ELF-1 (cell line): ENCODE results near the gene NRBP1.

ENCODE experiments used
- DNase-seq: peaks from one replicate; pipeline ENCODE4 v3.0.0-alpha.2; 2016; ENCODE audit warnings: low read depth, low spot score

Gene NRBP1

DNA sequence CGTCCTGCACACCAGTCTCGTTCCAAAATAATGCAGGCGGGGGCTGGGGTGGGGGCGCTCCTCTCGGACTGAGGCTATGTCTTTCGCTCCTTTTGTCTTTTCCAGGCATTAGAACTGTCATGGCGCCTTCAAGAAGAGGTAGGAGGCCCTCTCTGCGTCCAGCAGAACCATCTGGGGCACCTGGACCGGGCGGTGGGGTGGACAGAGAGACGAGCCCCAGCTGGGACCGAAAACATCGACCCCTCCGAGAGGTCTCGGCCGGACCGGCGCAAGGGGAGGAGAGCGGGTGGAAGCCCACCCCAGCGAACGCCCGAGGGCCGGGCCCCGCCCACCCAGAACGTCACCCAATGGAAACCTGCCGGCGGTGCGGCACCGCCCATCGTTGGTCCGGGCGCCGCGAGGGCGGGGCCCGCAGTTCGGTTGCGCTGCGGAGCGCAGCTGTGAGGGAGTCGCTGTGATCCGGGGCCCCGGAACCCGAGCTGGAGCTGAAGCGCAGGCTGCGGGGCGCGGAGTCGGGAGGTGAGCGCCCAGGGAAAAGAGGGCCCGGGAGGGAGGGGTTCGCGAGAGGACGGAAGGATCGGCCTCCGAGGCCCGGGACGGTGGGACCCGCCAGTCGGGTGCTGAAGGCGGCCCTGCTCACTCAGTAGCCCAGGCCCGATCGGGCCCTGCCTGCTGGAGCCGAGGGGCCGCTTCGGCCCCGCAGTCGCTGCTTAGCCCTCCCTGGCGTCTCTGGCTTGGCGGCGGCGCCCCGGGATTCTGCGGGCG lies at the start of gene NRBP1:
NRBP1 (plus strand) TSS at position 419 of the 765 bp plus-strand sequence. CDS start 4,643 bp downstream, outside the sequence.
- peak; percentile 97 for DNase-seq

DNA sequence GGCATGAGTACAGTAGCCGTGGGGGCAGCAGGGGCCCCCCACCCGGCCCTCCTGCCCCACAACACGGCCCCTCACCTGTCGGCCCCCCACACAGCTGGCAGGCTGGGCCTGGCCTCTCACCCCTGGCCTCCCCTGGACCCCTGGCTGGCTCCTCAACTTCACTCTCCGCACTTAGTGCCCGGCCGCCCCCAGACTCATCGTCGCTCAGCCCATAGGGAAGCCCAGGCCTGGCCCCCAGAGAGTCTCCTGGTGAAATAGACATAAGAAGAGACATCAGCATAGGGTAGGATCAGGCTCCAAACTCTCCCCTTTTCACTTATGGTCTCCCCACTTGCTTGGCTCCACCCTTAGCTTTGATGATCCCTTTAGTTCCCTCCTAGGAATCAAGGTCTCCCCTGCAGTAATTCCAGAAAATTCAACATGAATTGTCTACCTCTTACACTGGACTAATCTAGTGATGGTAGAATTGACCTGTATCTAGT lies 49.6 kb upstream of the NRBP1 start:
- DNase-seq = no peak

DNA sequence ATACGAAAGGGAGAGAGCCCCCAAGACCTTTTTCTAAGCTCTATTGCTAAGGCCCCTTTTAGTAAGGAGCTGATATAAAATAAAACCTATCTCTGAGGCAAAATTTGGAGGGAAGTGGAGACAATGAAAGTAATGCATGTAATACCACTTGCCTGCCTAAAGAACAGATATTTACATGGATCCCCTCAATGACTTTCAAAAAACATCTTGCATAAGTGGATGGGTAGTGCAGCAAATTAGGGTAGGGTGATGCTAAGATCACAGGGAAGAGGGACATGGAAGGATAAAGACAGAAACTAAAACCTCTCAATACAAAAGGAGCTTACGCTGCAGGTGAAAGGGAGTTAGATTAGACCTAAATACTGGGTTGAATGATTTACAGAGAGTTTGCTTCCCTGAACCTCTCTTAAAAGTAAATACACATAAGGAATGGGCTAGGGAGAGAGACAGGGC lies 49.0 kb upstream of the NRBP1 start:
- no peak for DNase-seq

DNA sequence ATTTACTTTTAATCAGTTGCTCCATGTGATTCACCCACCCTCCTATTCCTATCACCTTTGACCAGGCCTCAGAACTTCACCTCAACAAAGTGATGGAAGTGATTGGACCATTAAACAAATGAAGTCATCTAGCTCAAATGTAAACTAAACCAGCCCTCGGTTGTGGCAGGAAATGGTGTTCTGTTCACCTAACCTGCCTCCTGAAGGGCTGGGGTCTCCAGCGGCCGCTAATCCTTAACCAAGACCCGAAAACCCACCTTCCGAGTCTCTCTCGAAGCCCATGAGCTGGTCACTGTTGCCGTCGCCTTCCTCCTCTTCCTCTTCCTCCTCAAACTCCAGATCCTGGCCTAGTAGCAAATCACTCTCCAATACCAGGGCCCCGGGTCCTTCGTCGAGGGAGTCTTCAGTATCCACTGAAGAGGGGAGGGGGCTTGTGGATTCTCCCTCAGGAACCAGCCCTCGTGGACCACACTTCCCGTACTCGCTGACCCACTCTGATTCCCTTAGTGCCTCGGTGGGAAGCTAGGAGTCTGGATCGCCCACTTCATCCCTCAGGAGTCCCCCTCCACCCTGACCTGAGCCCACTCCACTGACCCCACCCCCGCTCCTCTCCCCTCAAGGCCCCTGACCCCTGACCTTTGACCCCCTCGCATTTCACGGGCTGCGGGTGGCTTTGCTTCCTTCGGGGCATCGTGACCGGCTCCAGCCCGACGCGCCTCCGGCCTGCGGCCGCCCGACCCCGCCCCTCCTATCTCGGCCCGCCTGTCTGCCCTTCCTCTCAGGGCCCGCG lies 48.4 kb upstream of the NRBP1 start:
- peak; percentile 57 for DNase-seq

DNA sequence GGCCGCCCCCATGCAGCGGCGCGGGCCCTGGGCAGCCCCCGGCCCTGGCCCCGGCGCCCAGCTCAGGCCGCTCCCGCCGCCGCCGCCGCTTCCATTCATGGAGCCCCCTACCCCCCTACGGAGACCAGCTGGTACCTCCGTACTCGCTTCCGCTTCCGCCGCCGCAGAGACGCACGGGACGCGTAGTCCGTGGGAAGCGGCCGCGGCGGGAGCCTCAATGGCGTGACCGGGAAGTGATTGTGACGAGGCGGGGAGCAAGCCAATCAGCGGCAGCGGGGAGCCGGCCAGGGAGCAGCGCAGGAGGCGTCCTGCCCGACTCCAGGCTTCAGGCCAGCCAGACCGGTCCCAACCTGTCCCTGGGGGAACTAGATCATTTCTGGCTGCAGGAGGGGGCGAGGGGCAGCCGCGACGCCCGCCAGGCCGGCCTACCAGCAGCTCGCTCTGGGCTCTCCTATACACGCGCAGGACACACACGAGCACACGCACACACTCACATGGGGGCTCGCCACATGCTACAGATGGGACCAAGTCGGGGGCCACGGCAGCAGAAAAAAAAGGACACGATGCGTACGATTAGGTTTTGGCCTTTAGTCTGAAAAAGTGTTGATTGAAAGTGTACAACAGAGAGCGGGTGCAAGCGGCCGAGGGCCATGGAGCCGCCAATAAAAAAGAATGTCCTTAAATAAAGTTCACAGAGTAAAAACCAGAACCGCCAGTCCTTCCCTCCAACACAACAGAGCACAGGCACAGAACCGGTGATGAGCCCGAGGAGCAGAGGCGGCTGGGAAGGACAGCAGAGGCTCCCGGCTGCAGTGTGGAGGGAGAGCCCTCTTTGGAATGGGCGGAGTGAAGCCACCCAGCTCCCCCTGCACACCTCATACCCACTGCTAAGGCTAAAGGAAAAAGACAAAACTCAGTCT lies 47.5 kb upstream of the NRBP1 start, which contains the start of gene ZNF513:
ZNF513 (minus strand) TSS at position 109 of the 920 bp plus-strand sequence. CDS start 208 bp downstream, outside the sequence.
- peak; percentile 99 for DNase-seq

DNA sequence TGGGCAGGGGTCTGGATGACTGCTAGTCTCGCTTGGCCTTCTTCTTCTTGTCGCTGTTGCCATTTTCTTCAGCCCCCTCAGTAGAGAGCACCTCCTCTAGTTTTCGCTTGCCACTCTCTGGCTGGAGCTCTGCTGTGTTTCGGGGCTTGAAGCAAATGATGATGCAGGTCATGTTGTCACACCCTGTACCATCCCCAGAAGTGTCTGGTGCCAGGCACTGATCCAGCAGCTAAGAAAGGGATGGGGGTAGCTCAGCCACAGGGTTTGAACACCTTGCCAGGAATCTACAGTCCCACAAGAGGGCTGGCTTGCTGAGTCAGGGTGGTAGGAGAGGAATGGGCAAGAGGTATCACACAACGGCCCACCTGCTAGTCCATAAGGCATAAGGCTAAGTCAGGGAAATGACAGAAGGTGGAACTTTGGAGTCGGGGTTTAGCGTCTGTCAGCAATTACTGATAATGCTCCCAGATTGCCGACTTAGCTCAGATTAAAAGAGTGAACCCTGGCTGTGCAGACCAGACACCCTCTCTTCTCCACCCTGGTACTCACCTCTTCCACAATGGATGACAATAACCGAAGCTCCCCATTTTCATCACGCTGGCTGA lies 46.8 kb upstream of the NRBP1 start:
- no peak for DNase-seq

DNA sequence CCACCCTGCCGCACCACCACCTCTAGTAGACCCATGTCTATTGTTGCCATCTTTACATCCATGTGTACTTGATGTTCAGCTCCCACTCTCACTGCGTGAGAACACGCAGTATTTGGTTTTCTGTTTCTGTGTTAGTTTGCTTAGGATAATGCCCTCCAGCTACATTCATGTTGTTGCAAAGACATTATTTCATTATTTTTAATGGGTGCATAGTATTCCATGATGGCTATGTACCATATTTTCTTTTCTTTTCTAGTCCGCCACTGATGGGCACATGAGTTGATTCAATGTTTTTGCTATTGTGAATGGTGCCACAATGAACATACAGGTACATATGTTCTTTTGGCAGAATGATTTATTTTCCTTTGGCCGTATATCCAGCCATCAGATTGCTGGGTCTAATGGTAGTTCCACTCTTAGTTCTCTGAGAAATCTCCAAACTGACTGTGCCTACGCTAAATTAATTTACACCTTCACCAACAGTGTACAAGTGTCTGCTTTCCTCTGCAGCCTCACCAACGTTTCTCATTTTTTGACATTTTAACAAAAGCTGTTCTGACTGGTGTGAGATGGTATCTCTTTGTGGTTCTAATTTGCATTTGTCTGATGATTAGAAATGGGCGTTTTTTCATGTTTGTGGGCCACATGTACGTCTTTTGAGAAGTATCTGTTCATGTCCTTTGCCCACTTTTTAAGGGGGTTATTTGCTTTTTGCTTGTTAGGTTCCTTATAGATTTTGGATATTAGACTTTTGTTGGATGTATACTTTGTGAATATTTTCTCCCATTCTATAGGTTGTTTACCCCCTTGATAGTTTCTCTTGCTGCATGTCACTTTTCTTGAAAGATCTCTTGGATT lies 37.4 kb upstream of the NRBP1 start:
- DNase-seq = no peak

DNA sequence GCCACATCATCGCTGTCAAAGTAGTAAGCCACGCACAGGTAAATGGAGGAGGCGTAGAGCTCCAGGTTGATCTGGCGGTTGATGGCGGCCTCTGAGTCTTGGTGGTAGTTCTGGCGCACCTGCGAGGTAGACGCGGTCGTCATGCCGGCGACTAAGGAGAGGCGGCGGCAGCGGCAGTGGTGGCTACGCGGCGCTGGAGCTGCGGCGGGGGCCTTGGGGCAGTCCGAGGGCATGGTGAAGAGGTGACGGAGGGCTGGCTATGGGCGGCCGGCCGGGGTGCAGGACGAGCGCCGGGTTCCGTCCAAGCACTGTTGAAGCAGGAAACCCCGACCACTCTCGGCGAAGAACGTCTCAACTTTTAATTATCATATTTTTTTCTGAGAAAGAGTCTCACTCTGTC lies 35.2 kb upstream of the NRBP1 start:
- DNase-seq = no peak

DNA sequence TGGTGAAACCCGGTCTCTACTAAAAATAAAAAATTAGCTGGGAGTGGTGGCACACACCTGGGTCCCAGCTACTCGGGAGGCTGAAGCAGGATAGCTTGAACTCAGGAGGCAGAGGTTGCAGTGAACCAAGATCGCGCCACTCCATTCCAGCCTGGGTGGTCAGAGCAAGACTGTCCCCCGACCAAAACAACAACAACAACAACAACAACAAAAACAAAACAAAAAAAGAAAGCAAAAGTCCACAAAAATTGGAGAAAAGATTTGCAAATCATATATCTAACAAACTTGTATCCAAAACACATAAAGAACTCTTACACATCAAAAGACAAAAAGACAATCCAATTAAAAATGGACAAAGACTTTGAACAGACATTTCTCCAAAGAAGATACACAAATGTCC lies 29.5 kb upstream of the NRBP1 start:
- no peak for DNase-seq

DNA sequence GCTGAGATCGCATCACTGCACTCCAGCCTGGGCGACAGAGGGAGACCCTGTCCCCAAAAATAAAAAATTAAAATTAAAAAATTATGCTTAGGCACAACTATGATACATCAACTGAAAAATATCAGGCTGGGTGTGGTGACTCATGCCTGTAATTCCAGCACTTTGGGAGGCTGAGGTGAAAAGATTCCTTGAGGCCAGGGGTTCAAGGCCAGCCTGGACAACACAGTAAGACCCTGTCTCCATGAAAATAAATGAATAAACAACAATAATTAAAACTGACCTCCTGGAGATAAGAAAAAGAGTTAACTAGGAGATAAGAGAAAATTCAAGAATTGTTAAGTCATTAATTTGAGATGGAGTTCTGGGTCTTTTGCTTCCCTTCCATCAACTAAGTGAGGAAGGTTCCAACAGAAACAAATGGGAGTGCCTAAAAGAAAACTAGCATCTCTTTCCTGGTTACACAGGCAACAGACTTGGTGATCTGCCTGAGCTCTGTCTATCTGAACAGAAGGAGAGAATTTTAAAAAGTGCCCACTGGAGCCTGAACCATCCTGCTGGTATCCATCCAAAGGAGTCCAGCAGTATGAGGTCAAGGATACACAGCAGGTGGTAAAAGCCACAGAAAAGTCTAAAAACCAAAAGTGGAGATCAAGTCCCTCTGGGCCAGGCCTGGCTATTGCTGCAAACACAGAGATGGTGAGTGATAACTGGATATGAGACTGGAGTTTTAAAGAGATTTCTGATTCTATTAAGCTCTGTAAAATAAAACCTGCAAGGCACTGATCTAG lies 27.9 kb upstream of the NRBP1 start:
- DNase-seq = no peak

DNA sequence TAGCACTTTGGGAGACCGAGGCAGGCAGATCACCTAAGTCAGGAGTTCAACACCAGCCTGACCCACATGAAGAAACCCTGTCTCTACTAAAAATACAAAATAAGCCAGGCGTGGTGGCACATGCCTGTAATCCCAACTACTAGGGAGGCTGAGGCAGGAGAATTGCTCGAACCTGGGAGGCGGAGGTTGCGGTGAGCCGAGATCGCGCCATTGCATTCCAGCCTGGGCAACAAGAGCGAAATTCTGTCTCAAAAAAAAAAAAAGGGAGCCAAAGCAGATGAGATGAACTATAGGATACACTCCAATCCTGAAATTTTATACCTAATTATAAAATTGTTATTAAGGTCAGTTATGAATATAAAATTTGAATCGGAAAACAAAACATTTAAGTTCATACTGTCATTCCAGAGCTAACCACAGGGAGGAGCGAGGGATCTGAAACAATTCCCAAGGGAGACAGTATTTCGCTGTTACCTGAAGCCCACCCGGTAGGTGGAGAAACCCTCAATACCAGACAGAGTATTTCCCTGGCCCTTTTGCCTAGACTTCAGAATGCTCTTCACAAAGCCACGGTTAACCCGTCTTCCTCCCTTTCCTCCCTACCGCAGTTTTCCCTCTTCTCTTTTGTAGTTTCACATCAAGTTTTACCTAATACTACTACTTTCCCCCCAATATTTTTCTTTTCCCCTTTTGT lies 20.5 kb upstream of the NRBP1 start:
- peak; percentile 65 for DNase-seq

DNA sequence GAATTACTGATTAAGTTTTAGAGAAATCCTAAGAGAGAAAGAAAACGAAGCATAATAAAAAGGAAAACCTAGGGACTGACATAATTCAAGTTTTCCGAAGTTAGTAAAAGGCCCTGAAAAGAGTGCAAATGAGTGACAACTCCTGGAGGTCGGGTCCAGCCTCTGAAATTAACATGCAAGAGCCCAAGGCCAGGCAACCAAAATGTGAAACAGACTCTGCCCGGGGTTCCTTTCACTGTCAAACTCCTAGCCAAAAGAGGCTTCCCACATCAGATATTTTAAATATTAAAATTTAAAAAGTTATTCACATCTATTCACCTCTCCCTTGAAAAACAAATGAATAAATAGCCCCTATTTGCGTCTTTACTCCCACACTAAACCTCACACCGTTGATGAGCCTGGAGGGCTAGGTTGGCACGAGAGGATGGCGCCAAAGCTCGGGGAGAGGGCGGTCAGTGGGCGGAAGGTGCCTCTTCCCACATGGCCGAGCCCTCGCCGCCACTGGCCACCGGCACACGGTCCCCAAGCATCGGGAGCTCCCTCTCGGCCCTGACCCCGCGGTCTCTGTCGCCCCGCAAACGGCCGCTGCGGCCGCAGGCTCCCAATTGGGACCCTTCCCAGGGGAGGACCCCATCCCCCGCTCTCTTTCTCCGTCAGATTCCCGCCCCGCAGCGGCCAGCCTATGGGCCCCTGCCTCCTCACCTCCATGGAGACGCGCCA lies 19.7 kb upstream of the NRBP1 start:
- peak; percentile 12 for DNase-seq

DNA sequence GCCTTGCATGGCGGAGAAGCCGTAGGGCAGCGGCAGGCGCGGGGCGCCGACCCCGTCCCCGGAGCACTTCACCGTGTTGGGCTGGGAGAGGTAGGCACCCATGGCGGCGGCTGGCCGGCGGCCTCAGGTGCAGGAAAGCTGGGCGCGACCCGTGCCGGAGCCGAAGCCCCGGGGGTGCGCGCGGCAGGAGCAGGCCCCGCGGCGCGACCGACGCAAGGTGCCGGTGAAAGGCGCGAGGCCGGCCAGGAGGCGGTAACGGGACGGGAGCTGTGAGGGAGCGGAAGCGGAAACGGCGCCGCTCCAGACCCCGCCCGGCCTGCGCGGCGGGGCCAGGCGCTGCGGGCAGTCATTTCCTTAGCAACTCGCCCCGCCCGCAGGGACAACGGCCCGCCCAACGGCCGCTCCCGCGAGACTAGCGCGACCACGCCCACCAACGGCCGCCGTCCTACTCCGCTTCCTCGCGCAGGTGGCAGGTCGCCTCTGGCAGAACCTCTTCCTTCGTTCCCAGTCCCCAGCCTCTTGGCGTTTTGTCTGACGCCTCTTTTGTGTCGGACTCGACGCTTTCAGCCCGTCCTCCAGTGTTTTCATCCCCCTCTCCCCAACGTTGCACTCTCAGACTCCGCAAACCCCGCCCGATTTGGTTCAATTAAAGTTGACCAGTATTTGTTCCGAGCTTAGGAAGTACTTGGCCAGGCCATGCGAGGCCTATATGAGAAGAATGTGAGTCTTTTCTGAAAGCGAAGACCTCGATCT lies 18.9 kb upstream of the NRBP1 start, which contains the start of gene PPM1G:
PPM1G (minus strand) TSS at position 271 of the 753 bp plus-strand sequence; CDS start at position 102, 169 bp downstream.
- peak; percentile 98 for DNase-seq

DNA sequence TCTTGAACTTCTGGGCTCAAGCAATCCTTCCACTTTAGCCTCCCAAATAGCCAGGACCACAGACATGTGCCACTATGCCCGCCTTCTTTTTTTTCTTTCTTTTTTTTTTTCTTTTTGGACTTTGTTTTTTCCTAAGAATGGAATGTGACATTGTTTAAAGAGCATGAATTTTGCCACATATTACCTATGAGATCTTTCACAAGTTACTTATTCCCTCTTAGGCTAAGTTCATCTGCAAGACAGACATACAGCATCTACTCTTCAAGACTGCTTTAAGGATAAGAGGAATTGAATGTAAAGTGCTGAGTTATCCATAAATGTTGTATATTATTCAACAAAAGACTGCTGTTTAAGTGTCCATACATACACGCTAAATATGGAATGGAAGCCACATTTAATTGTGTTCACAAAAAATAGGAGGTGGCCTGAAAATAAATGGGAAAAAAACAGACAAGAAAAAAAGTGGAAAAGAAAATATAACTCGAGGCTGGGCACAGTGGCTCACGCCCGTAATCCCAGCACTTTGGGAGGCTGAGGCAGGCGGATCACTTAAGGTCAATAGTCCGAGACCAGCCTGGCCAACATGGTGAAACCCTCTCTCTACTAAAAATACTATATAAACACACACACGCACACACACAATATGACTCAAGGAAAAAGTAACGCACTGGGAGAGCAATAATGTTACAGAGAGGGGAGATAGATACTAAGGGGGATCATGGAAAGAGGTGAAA lies 15.8 kb upstream of the NRBP1 start:
- DNase-seq = no peak

DNA sequence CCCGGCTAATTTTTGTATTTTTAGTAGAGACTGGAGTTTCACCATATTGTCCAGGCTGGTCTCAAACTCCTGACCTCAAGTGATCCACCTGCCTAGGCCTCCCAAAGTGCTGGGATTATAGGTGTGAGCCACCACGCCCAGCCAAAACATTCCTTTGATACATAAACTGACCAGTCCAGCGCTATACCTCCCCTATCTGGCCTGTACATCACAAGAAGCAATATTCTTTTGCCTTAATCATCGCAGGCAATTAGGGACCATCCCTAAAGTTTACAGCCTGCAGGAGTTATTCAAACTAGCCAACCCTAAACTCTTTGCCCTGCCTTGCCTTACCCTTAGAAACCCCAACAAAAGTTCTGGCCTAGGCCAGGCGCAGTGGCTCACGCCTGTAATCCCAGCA lies 12.3 kb upstream of the NRBP1 start:
- DNase-seq = no peak

DNA sequence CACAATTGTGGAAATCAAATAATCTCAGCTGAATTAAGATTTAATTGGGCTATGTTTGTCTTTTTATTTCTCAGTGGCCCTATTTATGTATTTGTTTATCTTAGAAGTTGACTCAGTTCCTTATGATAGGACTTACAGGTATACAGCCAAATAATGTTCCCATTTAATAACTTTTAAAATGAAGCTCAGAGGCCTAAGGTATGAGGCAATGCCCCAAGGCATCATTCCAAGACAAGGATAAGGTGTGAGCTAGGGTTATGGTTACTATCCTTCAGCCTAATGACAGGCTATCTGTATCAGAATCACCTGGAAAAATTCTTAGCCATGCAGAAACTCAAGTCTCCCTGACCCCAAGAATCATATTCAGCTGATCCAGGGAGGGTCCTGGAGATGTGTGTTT lies 7.4 kb upstream of the NRBP1 start:
- no peak for DNase-seq
